ENCODE results near the gene KCNJ13. TPM values are rescaled to one million over a fixed set of nuclear protein-coding genes. Genes with fewer than 3 reads are reported as not detected.

KCNJ13 gene
- total and polyA plus RNA-seq, 5 donors = not detected

DNA sequence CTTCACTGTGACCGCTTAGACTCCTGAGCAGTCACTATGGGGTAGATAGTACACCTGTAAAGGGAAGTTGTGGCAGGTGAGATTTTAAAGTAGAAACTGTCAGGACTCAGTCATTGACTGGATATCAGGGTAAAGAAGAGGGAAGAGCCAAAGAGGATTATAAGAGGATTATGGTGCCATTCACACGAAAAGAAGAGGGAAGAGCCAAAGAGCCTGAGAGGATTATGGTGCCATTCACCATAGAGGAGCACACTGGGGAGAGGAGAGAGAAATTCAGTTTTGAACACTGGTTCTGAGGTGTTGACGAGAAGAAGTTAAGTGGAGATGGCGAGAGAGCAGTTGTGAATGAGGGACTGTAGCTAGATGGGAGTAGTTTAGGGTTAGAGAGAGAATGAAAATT is 16.9 kb upstream of the KCNJ13 start:
- Histone ChIP-seq H3K4me1 (ENCODE audit: control insufficient read depth, insufficient read depth, low read length) (no peaks in the 10 kb centered on the region), H3K4me3 (ENCODE audit: low read length) (no peak overlapping the region), H3K27ac (ENCODE audit: low read length) (no peak overlapping the region), H3K9me3 (ENCODE audit: control insufficient read depth, low read length) (no peaks in the 10 kb centered on the region), H3K27me3 (ENCODE audit: control insufficient read depth, insufficient read depth) (no peaks in the 10 kb centered on the region)
- 92% methylated on average over 4 of the region's 4 CpGs for WGBS
- intact Hi-C loops (cut with DNase I) = no loop called here
- DNase-seq = no peak
- ATAC-seq = no peak

- DNase-seq (no peak), ATAC-seq (no peak)
- no peaks in the 10 kb centered on the region for H3K4me1 ChIP-seq (ENCODE audit: control insufficient read depth, insufficient read depth, low read length)
- no peak overlapping the region for H3K4me3 ChIP-seq (ENCODE audit: low read length)
- H3K9me3 ChIP-seq (ENCODE audit: control insufficient read depth, low read length) = no peaks in the 10 kb centered on the region
- WGBS = 95% methylated on average over 4 of the region's 4 CpGs
- intact Hi-C loops (cut with DNase I) = no loop called here
- no peak overlapping the region for H3K27ac ChIP-seq (ENCODE audit: low read length)
- H3K27me3 ChIP-seq (ENCODE audit: control insufficient read depth, insufficient read depth) = no peaks in the 10 kb centered on the region
Observed at GRCh38 chr2:232791518-232791917, 15.2 kb upstream of the KCNJ13 start.

- ATAC-seq = no peak
- no peaks in the 10 kb centered on the region for H3K4me1 ChIP-seq (ENCODE audit: control insufficient read depth, insufficient read depth, low read length)
- H3K9me3 ChIP-seq (ENCODE audit: control insufficient read depth, low read length) = no peaks in the 10 kb centered on the region
- intact Hi-C loops (cut with DNase I) = no loop called here
- no peak overlapping the region for H3K27ac ChIP-seq (ENCODE audit: low read length)
- WGBS = 60% methylated on average over 4 of the region's 4 CpGs
- H3K4me3 ChIP-seq (ENCODE audit: low read length) = no peak overlapping the region
- H3K27me3 ChIP-seq (ENCODE audit: control insufficient read depth, insufficient read depth) = no peaks in the 10 kb centered on the region
- DNase-seq = no peak
Observed at GRCh38 chr2:232789082-232789481, 12.7 kb upstream of the KCNJ13 start.

DNA sequence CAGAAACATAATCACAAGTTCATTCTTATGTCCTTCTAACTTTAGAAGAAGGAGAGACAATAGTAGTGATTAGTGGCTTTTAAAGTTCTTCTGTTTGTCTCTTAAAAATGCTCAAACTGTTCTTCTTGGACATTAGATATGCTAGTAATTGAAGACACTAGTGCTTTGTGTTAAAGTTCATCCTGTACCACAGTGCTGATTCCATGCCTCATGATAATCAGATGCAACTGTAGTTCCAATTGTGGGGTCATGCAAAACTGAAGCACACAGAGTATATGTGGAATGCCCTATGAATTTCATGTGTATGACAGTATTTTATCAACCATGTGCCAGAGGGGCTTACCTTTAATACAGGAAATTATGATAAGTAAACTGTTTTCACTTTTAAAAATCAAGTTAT is 11.4 kb upstream of the KCNJ13 start:
- Histone ChIP-seq H3K9me3 (ENCODE audit: control insufficient read depth, low read length) (no peaks in the 10 kb centered on the region), H3K27ac (ENCODE audit: low read length) (no peak overlapping the region), H3K4me3 (ENCODE audit: low read length) (no peak overlapping the region), H3K4me1 (ENCODE audit: control insufficient read depth, insufficient read depth, low read length) (no peaks in the 10 kb centered on the region), H3K27me3 (ENCODE audit: control insufficient read depth, insufficient read depth) (no peaks in the 10 kb centered on the region)
- DNase-seq (no peak), ATAC-seq (no peak)
- intact Hi-C loops (cut with DNase I) = no loop called here

DNA sequence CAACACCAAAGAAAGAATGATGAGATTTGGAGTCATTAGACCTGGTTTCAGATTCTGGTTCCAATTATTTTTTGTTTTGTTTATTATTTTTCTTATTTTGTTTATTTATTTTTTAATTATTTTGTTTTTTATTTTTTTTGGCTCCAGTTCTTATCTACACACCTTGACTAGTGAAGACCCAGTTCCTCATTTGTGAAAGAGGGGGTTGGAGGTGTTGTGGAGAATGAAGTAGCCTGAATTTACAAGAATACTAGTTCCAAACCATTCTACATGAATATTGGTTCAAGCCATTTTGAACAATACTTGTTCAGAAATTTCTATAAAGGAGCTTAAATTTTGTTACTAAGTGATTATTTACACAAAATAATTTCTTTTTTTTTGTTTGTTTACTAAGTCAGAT is 6.9 kb upstream of the KCNJ13 start:
- no peak overlapping the region for H3K4me3 ChIP-seq (ENCODE audit: low read length)
- intact Hi-C loops (cut with DNase I) = no loop called here
- no peak for ATAC-seq

DNA sequence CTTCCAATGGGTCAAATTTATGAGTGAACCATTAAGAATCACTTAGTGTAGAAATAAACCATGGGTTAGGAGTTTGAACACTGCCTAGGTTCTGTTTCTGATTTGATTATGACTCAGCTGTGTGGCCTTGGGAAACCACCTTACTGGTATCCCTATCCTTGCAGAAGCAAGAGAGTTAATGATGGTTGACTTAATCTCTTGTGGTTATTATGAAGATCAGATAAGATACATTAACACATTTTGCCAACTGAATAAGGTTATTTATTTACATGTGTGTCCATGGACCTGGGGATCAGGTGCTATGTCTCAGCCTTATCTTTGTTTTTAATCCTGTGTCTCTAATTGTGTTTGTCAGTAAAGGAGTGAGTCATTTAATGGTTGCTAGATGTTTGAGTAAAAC is 5.4 kb upstream of the KCNJ13 start:
- Histone ChIP-seq H3K27me3 (ENCODE audit: control insufficient read depth, insufficient read depth) (no peaks in the 10 kb centered on the region), H3K9me3 (ENCODE audit: control insufficient read depth, low read length) (no peaks in the 10 kb centered on the region), H3K27ac (ENCODE audit: low read length) (no peak overlapping the region), H3K4me1 (ENCODE audit: control insufficient read depth, insufficient read depth, low read length) (no peaks in the 10 kb centered on the region), H3K4me3 (ENCODE audit: low read length) (no peak overlapping the region)
- intact Hi-C loops (cut with DNase I) = no loop called here
- DNase-seq (no peak), ATAC-seq (no peak)

More for the DNA sequence above, 6.9 kb upstream of the KCNJ13 start:
- Histone ChIP-seq H3K4me1 (ENCODE audit: control insufficient read depth, insufficient read depth, low read length) (no peaks in the 10 kb centered on the region), H3K27me3 (ENCODE audit: control insufficient read depth, insufficient read depth) (no peaks in the 10 kb centered on the region), H3K27ac (ENCODE audit: low read length) (no peak overlapping the region), H3K9me3 (ENCODE audit: control insufficient read depth, low read length) (no peaks in the 10 kb centered on the region)
- DNase-seq = no peak

GRCh38 chr2:232779934-232780333 is 3.6 kb upstream of the KCNJ13 start:
- WGBS = 47% methylated on average over 1 of the region's 1 CpG
- Histone ChIP-seq H3K4me1 (ENCODE audit: control insufficient read depth, insufficient read depth, low read length) (no peaks in the 10 kb centered on the region), H3K27ac (ENCODE audit: low read length) (no peak overlapping the region), H3K9me3 (ENCODE audit: control insufficient read depth, low read length) (no peaks in the 10 kb centered on the region), H3K27me3 (ENCODE audit: control insufficient read depth, insufficient read depth) (no peaks in the 10 kb centered on the region), H3K4me3 (ENCODE audit: low read length) (no peak overlapping the region)
- ATAC-seq (no peak), DNase-seq (peak in 1 of 3 donors; percentile 21)
- intact Hi-C loops (cut with DNase I) = no loop called here

GRCh38 chr2:232779465-232779864 is 3.1 kb upstream of the KCNJ13 start:
- no peak overlapping the region for H3K27ac ChIP-seq (ENCODE audit: low read length)
- H3K4me1 ChIP-seq (ENCODE audit: control insufficient read depth, insufficient read depth, low read length) = no peaks in the 10 kb centered on the region
- DNase-seq (no peak), ATAC-seq (no peak)
- H3K9me3 ChIP-seq (ENCODE audit: control insufficient read depth, low read length) = no peaks in the 10 kb centered on the region
- intact Hi-C loops (cut with DNase I) = no loop called here
- no peak overlapping the region for H3K4me3 ChIP-seq (ENCODE audit: low read length)
- no peaks in the 10 kb centered on the region for H3K27me3 ChIP-seq (ENCODE audit: control insufficient read depth, insufficient read depth)
- 72% methylated on average over 3 of the region's 3 CpGs for WGBS

DNA sequence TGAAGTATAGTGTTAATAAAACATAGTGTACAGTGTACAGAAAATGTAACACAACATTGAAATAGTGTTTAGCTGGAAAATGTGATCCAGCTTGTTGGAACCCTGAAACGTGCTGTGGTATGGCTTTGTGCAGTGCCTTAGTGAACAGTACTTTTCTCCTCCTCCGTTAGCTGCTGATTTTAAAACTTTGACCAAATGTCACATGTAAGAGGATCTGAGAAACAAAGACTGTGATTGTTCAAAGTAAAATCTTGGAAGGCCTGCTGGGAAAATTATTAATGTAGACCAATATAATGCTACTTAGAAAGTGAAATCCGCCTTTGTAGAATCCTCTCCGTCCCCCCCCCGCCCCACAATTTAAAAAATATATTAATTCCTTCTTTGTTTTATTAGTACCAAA is 911 bp upstream of the KCNJ13 start:
- DNase-seq (no peak), ATAC-seq (no peak)
- intact Hi-C loops (cut with DNase I) = no loop called here
- H3K9me3 ChIP-seq (ENCODE audit: control insufficient read depth, low read length) = no peaks in the 10 kb centered on the region
- 89% methylated on average over 5 of the region's 5 CpGs for WGBS
- no peaks in the 10 kb centered on the region for H3K27me3 ChIP-seq (ENCODE audit: control insufficient read depth, insufficient read depth)
- no peak overlapping the region for H3K27ac ChIP-seq (ENCODE audit: low read length)
- no peak overlapping the region for H3K4me3 ChIP-seq (ENCODE audit: low read length)
- H3K4me1 ChIP-seq (ENCODE audit: control insufficient read depth, insufficient read depth, low read length) = no peaks in the 10 kb centered on the region

DNA sequence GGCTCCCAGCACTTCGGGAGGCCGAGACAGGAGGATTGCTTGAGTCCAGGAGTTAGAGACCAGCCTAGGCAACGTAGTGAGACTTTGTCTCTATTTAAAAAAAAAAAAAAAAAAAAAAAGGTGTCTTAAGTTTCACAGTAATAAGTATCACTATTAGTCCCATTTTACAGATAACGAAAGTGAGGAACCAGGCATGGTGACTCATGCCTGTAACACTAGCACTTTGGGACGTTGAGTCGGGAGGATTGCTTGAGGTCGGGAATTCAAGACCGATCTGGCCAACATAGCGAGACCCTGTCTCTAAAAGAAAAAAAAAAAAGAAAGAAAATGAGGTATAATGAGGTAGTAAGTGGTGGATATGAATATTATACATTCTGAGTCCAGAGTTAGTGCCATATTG is 2.5 kb downstream of the KCNJ13 start:
- no peak overlapping the region for H3K27ac ChIP-seq (ENCODE audit: low read length)
- no peak overlapping the region for H3K4me3 ChIP-seq (ENCODE audit: low read length)
- H3K27me3 ChIP-seq (ENCODE audit: control insufficient read depth, insufficient read depth) = no peaks in the 10 kb centered on the region
- 96% methylated on average over 9 of the region's 9 CpGs for WGBS
- no peak for DNase-seq
- H3K4me1 ChIP-seq (ENCODE audit: control insufficient read depth, insufficient read depth, low read length) = no peaks in the 10 kb centered on the region
- H3K9me3 ChIP-seq (ENCODE audit: control insufficient read depth, low read length) = no peaks in the 10 kb centered on the region
- no peak for ATAC-seq
- intact Hi-C loops (cut with DNase I) = no loop called here

DNA sequence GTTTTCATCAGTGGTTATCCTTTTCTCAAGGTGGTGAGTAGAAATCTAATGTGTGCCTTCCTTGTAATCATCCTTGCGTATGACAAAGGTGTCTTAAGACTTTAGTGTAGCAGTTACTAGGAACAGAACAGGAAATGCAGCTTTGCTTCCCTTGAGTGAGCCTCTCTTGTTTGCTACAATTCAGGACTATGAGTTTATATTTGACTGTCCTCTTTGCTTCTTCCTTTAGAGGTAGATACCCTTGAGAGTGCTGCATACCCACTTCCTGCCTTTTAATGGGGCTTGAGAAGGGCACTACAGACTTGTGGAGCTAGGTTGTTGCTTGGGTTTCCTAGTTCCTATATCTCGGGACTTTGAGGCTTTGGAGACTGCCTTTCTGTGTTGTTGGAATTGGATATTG is 3.8 kb downstream of the KCNJ13 start:
- Histone ChIP-seq H3K4me3 (ENCODE audit: low read length) (no peak overlapping the region), H3K9me3 (ENCODE audit: control insufficient read depth, low read length) (no peaks in the 10 kb centered on the region), H3K27me3 (ENCODE audit: control insufficient read depth, insufficient read depth) (no peaks in the 10 kb centered on the region), H3K27ac (ENCODE audit: low read length) (no peak overlapping the region), H3K4me1 (ENCODE audit: control insufficient read depth, insufficient read depth, low read length) (peaks cover 3% of the 10 kb centered on the region)
- DNase-seq (no peak), ATAC-seq (no peak)
- intact Hi-C loops (cut with DNase I) = no loop called here
- 88% methylated on average over 2 of the region's 2 CpGs for WGBS

DNA sequence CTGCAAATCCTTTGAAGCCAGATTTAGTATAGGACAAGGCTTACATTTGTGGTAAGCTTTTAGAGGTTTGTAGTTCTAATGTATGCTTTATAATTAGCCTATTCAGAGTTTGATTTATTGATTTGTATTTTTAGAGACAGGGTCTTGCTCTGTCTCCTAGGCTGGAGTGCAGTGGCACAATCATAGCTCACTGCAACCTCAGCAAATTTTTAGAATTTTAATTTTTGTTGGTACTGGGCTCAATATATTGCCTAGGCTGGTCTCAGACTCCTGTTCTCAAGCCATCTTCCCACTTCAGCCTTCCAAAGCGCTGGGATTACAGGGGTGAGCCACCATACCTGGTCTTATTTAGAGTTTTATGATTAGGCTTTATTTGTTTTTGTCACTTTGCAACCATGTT is 4.5 kb downstream of the KCNJ13 start:
- ATAC-seq (no peak), DNase-seq (no peak)
- no peak overlapping the region for H3K4me3 ChIP-seq (ENCODE audit: low read length)
- intact Hi-C loops (cut with DNase I) = no loop called here
- 100% methylated on average over 1 of the region's 1 CpG for WGBS
- H3K9me3 ChIP-seq (ENCODE audit: control insufficient read depth, low read length) = no peaks in the 10 kb centered on the region
- H3K27ac ChIP-seq (ENCODE audit: low read length) = no peak overlapping the region
- H3K4me1 ChIP-seq (ENCODE audit: control insufficient read depth, insufficient read depth, low read length) = peaks cover 3% of the 10 kb centered on the region
- no peaks in the 10 kb centered on the region for H3K27me3 ChIP-seq (ENCODE audit: control insufficient read depth, insufficient read depth)
